CD4-positive, alpha-beta T cell treated with Interleukin-4 for 1 hour (primary cell): Measurements from ENCODE around the gene TSHZ2.

Experiments
- DNase-seq, 2 donors: peaks; one replicate each; pipeline ENCODE4 v3.0.0-alpha.2; 2020 to 2022

TSHZ2 gene

GRCh38 chr20:53255102-53255710 is 283.0 kb downstream of the TSHZ2 start:
- no peak for DNase-seq

GRCh38 chr20:53258741-53259140 is 286.6 kb downstream of the TSHZ2 start:
- no peak for DNase-seq

- DNase-seq, result no peak
These were observed 288.0 kb downstream of the TSHZ2 start for GRCh38 chr20:53260168-53260567.

- DNase-seq, result no peak
These were observed 288.4 kb downstream of the TSHZ2 start for GRCh38 chr20:53260591-53260990.

GRCh38 chr20:53262365-53262764 is 290.2 kb downstream of the TSHZ2 start:
- no peak for DNase-seq

GRCh38 chr20:53263554-53264438 is 291.6 kb downstream of the TSHZ2 start:
- DNase-seq, result no peak

GRCh38 chr20:53264604-53265003 is 292.4 kb downstream of the TSHZ2 start:
- no peak for DNase-seq

- DNase-seq, result no peak
These were observed 293.2 kb downstream of the TSHZ2 start for GRCh38 chr20:53265304-53265875.

GRCh38 chr20:53269380-53269779 is 297.2 kb downstream of the TSHZ2 start:
- DNase-seq, result no peak

- DNase-seq, result no peak
These were observed 298.7 kb downstream of the TSHZ2 start for GRCh38 chr20:53270792-53271375.

- DNase-seq, result no peak
These were observed 302.2 kb downstream of the TSHZ2 start for GRCh38 chr20:53274365-53274764.

- no peak for DNase-seq
These were observed 302.6 kb downstream of the TSHZ2 start for GRCh38 chr20:53274807-53275206.

- DNase-seq, result no peak
These were observed 304.0 kb downstream of the TSHZ2 start for GRCh38 chr20:53276143-53276542.

GRCh38 chr20:53278555-53278954 is 306.4 kb downstream of the TSHZ2 start:
- no peak for DNase-seq

- DNase-seq, result no peak
These were observed 307.6 kb downstream of the TSHZ2 start for GRCh38 chr20:53279735-53280134.

GRCh38 chr20:53281557-53282117 is 309.5 kb downstream of the TSHZ2 start:
- no peak for DNase-seq

- DNase-seq, result no peak
These were observed 310.2 kb downstream of the TSHZ2 start for GRCh38 chr20:53282217-53282955.

GRCh38 chr20:53283011-53283410 is 310.9 kb downstream of the TSHZ2 start:
- no peak for DNase-seq

GRCh38 chr20:53283597-53283996 is 311.4 kb downstream of the TSHZ2 start:
- DNase-seq, result no peak

GRCh38 chr20:53284256-53284655 is 312.1 kb downstream of the TSHZ2 start:
- DNase-seq, result no peak

- no peak for DNase-seq
These were observed 312.5 kb downstream of the TSHZ2 start for GRCh38 chr20:53284696-53285095.

GRCh38 chr20:53287357-53288042 is 315.3 kb downstream of the TSHZ2 start:
- DNase-seq, result no peak
